HPDE6-E6E7 (cell line): ENCODE results near the gene FAS.

Experiments
- DNase-seq: peaks from one replicate; pipeline ENCODE4 v3.0.0; 2011; ENCODE audit warnings: missing footprints; ENCODE audit errors: extremely low spot score

FAS gene

GRCh38 chr10:89035461-89035860, 44.9 kb downstream of the FAS start:
- DNase-seq, result no peak

DNA sequence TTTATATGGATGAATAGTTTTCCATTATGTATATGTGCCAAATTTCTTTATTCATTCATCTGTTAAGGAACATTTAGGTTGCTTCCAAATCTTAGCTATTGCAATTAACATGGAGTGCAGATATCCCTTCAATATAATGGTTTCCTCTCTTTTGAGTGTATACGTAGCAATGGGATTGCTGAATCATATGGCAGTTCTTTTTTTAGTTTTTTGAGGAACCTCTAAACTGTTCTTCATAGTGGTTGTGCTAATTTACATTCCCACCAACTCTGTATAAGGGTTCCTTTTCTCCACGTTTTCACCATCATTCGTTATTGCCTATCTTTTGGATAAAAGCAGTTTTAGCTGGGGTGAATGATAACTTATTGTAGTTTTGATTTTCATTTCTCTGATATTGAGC, 46.5 kb downstream of the FAS start:
- DNase-seq, result no peak

DNA sequence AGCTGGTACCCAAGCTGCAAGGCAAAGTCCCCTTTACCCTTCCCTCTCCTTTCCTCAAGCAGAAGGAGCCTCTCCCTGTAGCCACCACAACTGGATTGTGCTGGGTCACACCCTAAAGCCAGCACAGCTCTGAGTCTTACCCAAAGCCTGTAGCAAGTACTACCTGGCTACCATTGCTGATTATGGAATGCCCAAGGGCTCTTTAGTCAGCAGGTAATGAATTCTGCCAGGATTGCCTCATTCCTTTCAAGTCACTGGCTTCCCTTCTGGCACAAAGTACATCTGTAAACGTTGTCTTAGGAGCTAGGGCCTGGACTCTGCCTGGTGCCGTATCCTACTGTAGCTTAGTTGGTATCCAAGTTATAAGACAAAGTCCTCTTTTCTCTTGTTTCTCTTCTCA, 52.0 kb downstream of the FAS start:
- DNase-seq, result peak; percentile 42

DNA sequence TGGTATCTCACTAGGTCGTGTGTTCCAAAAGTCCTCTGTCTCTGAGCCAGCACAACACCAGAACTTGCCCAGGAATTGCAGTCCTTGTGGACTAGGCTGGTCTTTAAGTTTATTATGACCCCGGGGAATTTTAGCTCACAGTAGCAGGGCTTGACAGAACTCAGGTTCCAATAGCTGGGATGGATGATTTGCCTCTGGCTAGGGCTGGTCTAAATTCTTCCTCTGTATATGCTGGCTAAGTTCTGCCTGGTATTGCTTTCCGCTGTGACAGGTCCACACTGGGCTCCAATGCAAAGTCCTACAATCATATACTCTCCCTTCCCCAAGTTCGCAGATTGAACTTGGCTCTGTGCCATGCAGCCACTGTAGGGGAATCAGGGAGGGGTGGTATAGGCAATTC, 52.5 kb downstream of the FAS start:
- DNase-seq, result no peak

DNA sequence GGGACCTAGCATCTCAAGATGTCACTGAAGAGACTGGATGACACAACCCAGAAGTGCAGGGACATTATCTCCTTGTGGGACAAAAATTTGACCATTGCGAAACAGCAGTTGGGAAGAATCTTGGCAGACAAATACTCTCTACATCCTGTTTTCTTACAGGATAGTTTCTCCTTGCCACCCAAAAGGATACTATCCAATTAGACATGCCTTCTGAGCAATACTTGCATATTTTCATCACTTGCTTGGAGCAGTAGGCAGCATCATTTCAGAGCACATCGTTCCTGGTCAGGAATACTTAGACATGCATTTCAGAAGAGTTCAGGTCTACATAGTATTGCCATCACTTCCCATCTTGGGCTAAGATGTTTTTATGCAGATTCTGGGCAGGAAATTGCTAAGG, 56.8 kb downstream of the FAS start:
- no peak for DNase-seq

- DNase-seq, result no peak
Observed at GRCh38 chr10:89051593-89051992, 61.0 kb downstream of the FAS start.

DNA sequence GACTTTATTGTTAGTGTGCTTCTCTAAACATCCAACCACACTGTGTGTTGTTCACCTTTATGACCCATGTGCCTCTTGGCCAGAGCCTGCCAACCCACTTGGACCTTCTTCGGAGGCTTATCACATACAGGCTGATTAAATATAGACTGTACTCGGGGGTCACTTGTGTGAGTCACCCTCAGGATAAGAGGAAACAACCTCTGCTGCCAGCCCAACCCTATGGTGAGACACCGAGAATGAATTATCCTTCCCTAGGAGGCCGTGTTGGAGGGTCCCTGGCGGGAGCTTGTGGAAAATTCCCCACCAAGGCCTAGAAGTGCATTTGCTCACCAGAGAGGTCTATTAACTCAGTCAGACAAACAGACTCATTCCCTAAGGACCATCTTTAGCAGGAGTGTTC, 63.0 kb downstream of the FAS start:
- DNase-seq, result no peak

DNA sequence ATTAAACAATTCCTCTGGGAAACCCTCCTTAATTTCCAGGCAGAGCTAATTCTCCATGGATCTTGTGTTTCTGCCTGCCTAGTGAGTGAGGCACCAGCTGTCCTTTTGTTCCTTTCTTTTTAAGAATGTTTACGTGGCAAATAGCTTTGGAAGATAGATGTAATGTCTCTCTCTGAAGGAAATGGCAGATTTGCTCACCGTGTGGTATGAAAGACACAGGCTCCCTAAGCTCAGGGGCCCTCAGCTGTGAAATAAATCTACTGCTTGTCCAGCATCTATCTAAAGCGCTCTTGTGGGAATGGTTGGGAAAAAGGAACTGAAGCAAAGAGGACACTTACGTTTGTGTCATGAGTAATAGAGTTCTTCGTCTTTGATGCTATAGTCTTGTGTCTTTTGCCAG, 64.6 kb downstream of the FAS start:
- DNase-seq, result no peak

GRCh38 chr10:89062861-89063260, 72.3 kb downstream of the FAS start:
- DNase-seq, result no peak

DNA sequence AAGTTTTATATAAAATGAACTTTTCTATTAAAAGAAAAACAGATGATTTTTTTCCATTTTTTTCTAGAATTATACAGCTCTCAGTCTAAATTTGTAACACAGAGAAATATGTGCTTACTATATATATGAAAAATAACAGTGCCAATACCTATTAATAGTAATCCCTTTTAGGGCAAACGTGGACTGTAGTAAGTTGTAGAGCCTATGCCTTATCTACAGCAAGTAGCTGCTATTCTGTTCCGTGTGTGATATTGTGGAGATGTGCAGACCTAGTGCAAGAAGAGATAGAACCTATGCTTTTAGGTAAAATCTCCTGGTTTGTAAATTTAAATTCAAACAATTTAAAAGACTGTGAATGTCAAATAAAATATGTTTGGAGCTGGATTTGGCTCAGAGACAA, 72.9 kb downstream of the FAS start:
- no peak for DNase-seq

GRCh38 chr10:89064748-89065147, 74.2 kb downstream of the FAS start:
- no peak for DNase-seq
